Measurements from ENCODE around the gene EMD.

- TF ChIP-seq, protein P1, sequence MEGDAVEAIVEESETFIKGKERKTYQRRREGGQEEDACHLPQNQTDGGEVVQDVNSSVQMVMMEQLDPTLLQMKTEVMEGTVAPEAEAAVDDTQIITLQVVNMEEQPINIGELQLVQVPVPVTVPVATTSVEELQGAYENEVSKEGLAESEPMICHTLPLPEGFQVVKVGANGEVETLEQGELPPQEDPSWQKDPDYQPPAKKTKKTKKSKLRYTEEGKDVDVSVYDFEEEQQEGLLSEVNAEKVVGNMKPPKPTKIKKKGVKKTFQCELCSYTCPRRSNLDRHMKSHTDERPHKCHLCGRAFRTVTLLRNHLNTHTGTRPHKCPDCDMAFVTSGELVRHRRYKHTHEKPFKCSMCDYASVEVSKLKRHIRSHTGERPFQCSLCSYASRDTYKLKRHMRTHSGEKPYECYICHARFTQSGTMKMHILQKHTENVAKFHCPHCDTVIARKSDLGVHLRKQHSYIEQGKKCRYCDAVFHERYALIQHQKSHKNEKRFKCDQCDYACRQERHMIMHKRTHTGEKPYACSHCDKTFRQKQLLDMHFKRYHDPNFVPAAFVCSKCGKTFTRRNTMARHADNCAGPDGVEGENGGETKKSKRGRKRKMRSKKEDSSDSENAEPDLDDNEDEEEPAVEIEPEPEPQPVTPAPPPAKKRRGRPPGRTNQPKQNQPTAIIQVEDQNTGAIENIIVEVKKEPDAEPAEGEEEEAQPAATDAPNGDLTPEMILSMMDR (IDR thresholded peaks at IDR 0.05): no peak
- TF ChIP-seq POLR2A (IDR thresholded peaks at IDR 0.05) (no peak), POLR2AphosphoS5 (IDR thresholded peaks at IDR 0.05) (no peak)
Measured at GRCh38 chrX:154360155-154360713, 18.9 kb upstream of the EMD start.

Data from prostate gland (tissue), 2 donors.